H1 (cell line): ENCODE results near the gene PPIG. TPM values are rescaled to one million over a fixed set of nuclear protein-coding genes. Genes with fewer than 3 reads are reported as not detected.

Experiments
- BCL11A ChIP-seq, 2 experiments: IDR thresholded peaks; one replicate each; pipeline ENCODE4 v1.6.1; 2011; ENCODE audit warnings: low read depth in 2 of 2, low read length in 2 of 2, mild to moderate bottlenecking in 2 of 2
- CREB1 ChIP-seq: IDR thresholded peaks from 2 replicates; pipeline ENCODE4 v1.6.1; 2012; ENCODE audit warnings: inconsistent platforms
- CTBP2 ChIP-seq: IDR thresholded peaks from 2 replicates; pipeline ENCODE4 v1.7.0; 2011; ENCODE audit warnings: borderline replicate concordance, mild to moderate bottlenecking, moderate library complexity, mixed read lengths, low read length; ENCODE audit not compliant: insufficient read depth, insufficient read length
- EP300 ChIP-seq, 2 experiments: IDR thresholded peaks; 1 replicate in 1 of 2; 2 replicates in 1 of 2; pipeline ENCODE4 v1.6.1; 2011 to 2012; ENCODE audit warnings: low read depth in 2 of 2, low read length in 2 of 2, mild to moderate bottlenecking in 2 of 2, borderline replicate concordance in 1 of 2, inconsistent platforms in 1 of 2, moderate library complexity in 1 of 2
- GABPA ChIP-seq: IDR thresholded peaks from 2 replicates; pipeline ENCODE4 v1.6.1; 2011; ENCODE audit warnings: mild to moderate bottlenecking, low read length, moderate library complexity, borderline replicate concordance; ENCODE audit not compliant: insufficient read depth
- HDAC2 ChIP-seq, 2 experiments: fragments of 300-600 bp in 1 of 2; sonication (generic) in 1 of 2; IDR thresholded peaks; 2 replicates each; pipeline ENCODE4 v1.6.1; 2011 to 2012; ENCODE audit warnings: low read depth in 2 of 2, low read length in 2 of 2, mild to moderate bottlenecking in 2 of 2, moderate library complexity in 2 of 2, borderline replicate concordance in 1 of 2, inconsistent platforms in 1 of 2
- JUN ChIP-seq: IDR thresholded peaks from 2 replicates; pipeline ENCODE4 v1.6.1; 2011; ENCODE audit warnings: low read depth, mild to moderate bottlenecking, improper control_type of control experiment, low read length
- KDM4A ChIP-seq: IDR thresholded peaks from one replicate; pipeline ENCODE4 v1.7.1; 2012; ENCODE audit warnings: low read depth, mild to moderate bottlenecking, moderate library complexity, low read length, inconsistent platforms; ENCODE audit not compliant: severe bottlenecking
- PHF8 ChIP-seq: fragments of 200-600 bp; sonication (generic); conservative IDR thresholded peaks from 2 replicates; pipeline ENCODE4 v1.7.1; 2012; ENCODE audit warnings: low read depth, mild to moderate bottlenecking, inconsistent platforms, low read length, moderate library complexity
- SAP30 ChIP-seq: fragments of 300-600 bp; sonication (generic); IDR thresholded peaks from 2 replicates; pipeline ENCODE4 v1.7.1; 2012; ENCODE audit warnings: low read length, moderate library complexity, mild to moderate bottlenecking, inconsistent platforms; ENCODE audit not compliant: insufficient read depth, insufficient replicate concordance
- SRF ChIP-seq: IDR thresholded peaks from 2 replicates; pipeline ENCODE4 v1.6.1; 2011; ENCODE audit warnings: mild to moderate bottlenecking, low read depth, low read length, moderate library complexity
- SUZ12 ChIP-seq: fragments of 200-600 bp; sonication (generic); IDR thresholded peaks from 2 replicates; pipeline ENCODE4 v1.6.1; 2012; ENCODE audit warnings: mild to moderate bottlenecking, inconsistent platforms, low read length, moderate library complexity, mixed read lengths
- TCF12 ChIP-seq: IDR thresholded peaks from 2 replicates; pipeline ENCODE4 v1.6.1; 2011; ENCODE audit warnings: low read depth, mild to moderate bottlenecking, low read length
- polyA plus RNA-seq, 7 experiments: library from polyadenylated mRNA; depleted of rRNA in 3 of 7; stranded (reverse) in 5 of 7; unstranded in 2 of 7; fragments of >200 nt in 5 of 7; fragments of 200-250 nt in 2 of 7; gene quantifications; 1 replicate in 5 of 7; 2 replicates in 1 of 7; 4 replicates in 1 of 7; pipeline versions ENCODE4 v1.2.1 to v1.2.3, GENCODE V29; 2011 to 2013; ENCODE audit warnings: missing spikeins in 2 of 7, mixed read lengths in 2 of 7
- total RNA-seq: library from RNA; stranded (reverse); fragmentation: NEBNext Ultra II Directional; extraction: Animal tissue kit (Norgen Biotek cat#: 25700); gene quantifications from 2 replicates; pipeline ENCODE4 v1.2.1, GENCODE V29; 2021
- TF ChIP-seq, protein P1 (sequence below): IDR thresholded peaks from 2 replicates; pipeline ENCODE4 v1.6.1; 2011; ENCODE audit warnings: low read depth, mild to moderate bottlenecking, low read length; ENCODE audit not compliant: insufficient read depth

The PPIG gene
- total and polyA plus RNA-seq, 2 of the 8 experiments (the other 6 are each of a cell fraction or from before 2014, with no cell fraction given), result 14.7 to 71.0 TPM

DNA sequence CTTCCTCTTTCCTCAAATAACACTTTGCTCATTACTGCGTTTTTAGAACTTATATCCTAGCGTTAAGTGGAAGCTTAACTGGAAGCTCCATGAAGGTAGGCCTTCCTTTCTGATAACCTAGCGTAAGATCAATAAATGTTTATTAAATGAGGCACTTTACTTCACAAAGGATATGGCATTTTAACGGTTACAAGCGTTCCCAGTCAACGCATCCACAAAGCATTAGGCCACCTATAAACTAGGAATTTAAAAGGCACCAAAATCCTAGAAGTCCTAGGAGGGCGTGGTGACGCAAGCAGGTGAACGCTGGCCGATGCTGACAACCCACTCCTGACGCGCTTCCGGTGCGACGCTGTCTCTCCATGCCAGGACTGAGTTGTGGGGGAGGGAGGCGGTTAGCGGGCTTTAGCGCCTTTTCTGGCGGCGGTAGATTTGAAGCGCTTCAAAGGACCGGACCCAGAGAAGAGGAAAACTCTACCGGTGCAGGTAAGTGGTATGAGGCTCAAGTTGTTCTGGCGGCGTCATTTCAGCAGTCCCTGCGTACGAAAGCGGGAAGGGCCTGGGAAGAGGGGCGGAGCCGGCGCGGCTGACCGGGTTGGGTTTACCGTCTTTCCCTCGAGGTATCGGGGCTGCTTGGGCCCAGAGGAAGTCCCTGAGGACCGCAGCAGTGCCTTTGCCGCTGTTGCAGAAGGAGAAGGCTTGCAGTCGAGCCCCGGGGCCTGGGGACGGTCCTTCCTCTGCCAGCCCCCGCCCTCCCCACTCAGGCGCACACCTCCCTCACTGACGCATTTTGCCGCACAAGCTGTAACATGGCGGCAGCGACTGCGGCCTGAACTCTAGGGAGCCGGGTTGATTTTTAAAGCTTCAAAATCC, at the start of gene PPIG (continued):
- TF ChIP-seq, protein P1, sequence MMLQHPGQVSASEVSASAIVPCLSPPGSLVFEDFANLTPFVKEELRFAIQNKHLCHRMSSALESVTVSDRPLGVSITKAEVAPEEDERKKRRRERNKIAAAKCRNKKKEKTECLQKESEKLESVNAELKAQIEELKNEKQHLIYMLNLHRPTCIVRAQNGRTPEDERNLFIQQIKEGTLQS, result peak; percentile 82
- TF ChIP-seq SRF, result peak; percentile 83
- TF ChIP-seq JUN, result no peak
- 0 out of 2 replicates have a peak, but pooled peaks have one; percentile 35 for TF ChIP-seq TCF12
- TF ChIP-seq SAP30, result peak; percentile 44
- no peak for TF ChIP-seq BCL11A (IDR thresholded peaks at IDR 0.05; ENCODE audit: low read depth in 2 of 2, low read length in 2 of 2)
- no peak for TF ChIP-seq SUZ12
- TF ChIP-seq CREB1, result peak; percentile 99
- peak; percentile 83 for TF ChIP-seq PHF8
- TF ChIP-seq HDAC2 (IDR thresholded peaks at IDR 0.05; ENCODE audit: borderline replicate concordance in 1 of 2, low read depth in 2 of 2, low read length in 2 of 2), result no peak
- peak; percentile 86; the same call in 1 of the 2 replicates for TF ChIP-seq GABPA
- TF ChIP-seq CTBP2, result peak; percentile 44
- peak; percentile 69 for TF ChIP-seq KDM4A
- TF ChIP-seq EP300 (IDR thresholded peaks at IDR 0.05; ENCODE audit: borderline replicate concordance in 1 of 2, low read depth in 2 of 2, low read length in 2 of 2), result peak in 1 of 2 experiments; percentile 50; a peak in 1 of 3 replicates
- TF ChIP-seq, all 59 proteins: peak for 27
